HL-60 (cell line): Measurements from ENCODE around the gene WDR90.

Experiments
- CTCF ChIP-seq: IDR thresholded peaks from one replicate; pipeline ENCODE4 v1.5.1; 2011; ENCODE audit warnings: low read length, control low read depth, inconsistent platforms; ENCODE audit not compliant: insufficient read depth
- REST ChIP-seq: IDR thresholded peaks from 2 replicates; pipeline ENCODE4 v1.6.1; 2012; ENCODE audit warnings: low read depth; ENCODE audit not compliant: insufficient replicate concordance

GRCh38 chr16:628321-629061 is 20.7 kb upstream of the WDR90 start:
- TF ChIP-seq REST (no peak), CTCF (no peak)
